EH (cell line): ENCODE data around the gene MRPL21.

ENCODE experiments used
- DNase-seq: peaks from one replicate; pipeline ENCODE4 v3.0.0-alpha.2; 2015; ENCODE audit warnings: low read depth

The MRPL21 gene

DNA sequence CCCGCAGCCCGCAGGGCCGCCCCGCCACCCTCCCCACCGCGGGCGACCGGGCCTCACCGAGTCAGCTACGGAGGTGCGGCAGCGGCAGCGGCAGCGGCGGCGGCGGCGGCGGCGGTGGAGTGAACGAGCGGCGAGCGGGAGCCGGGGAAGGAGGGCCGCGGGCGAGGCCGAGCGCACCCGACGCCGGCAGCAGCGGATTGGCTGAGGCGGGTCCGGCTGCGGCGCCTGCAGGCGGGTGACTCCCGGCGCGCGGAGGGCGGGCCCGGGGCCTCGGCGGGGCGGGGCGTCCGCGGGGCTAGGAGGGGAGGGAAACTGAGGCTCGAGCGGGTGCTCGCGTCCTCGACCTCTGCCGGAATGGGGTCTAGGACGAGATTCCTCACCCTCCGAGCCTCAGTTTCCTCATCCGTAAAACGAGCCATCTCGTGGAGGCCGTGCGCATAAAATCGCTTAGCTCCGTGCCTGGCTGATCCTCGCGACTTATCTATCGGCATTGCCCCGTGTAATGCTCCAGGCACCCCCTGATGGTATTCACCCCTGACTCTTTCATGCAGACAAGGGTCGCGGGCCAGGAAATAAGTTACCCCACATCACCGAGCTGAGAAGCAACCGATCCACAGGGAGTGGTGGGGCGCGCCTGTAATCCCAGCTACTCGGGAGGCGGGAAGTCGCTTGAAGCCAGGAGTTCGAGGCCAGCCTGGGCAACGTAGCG, 61.8 kb downstream of the MRPL21 start, which contains the start of gene CPT1A:
TSS of gene CPT1A (minus strand) at position 199 of the 709 bp plus-strand sequence. CDS start 26,442 bp downstream, outside the sequence.
- DNase-seq: peak; percentile 81
